H1 (cell line): ENCODE results near the gene SRR.

Source experiments
- ATF2 ChIP-seq: IDR thresholded peaks from 2 replicates; pipeline ENCODE4 v1.6.1; 2012; ENCODE audit warnings: low read length, inconsistent platforms
- CEBPB ChIP-seq: IDR thresholded peaks from 2 replicates; pipeline ENCODE4 v1.6.1; 2012; ENCODE audit warnings: low read depth, low read length
- POLR2A ChIP-seq, 2 experiments: IDR thresholded peaks; 1 replicate in 1 of 2; 2 replicates in 1 of 2; pipeline ENCODE4 v1.6.1; 2011; ENCODE audit warnings: low read depth in 2 of 2, low read length in 2 of 2, mild to moderate bottlenecking in 2 of 2; ENCODE audit errors: control extremely low read depth in 1 of 2
- TAF1 ChIP-seq: IDR thresholded peaks from 2 replicates; pipeline ENCODE4 v1.6.1; 2011; ENCODE audit warnings: mild to moderate bottlenecking, low read depth, low read length
- TF ChIP-seq, protein P1 (sequence below): IDR thresholded peaks from 2 replicates; pipeline ENCODE4 v1.6.1; 2012; ENCODE audit warnings: inconsistent platforms

GRCh38 chr17:2317796-2318195 is 14.0 kb downstream of the SRR start:
- TF ChIP-seq POLR2A (IDR thresholded peaks at IDR 0.05; ENCODE audit: control extremely low read depth in 1 of 2, low read depth in 2 of 2, low read length in 2 of 2) = no peak
- no peak for TF ChIP-seq CEBPB
- no peak for TF ChIP-seq TAF1
- TF ChIP-seq ATF2 = no peak
- TF ChIP-seq, protein P1, sequence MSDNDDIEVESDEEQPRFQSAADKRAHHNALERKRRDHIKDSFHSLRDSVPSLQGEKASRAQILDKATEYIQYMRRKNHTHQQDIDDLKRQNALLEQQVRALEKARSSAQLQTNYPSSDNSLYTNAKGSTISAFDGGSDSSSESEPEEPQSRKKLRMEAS = no peak
